PC-3 (cell line): Measurements from ENCODE around the gene TMEM43. TPM values are rescaled to one million over a fixed set of nuclear protein-coding genes. Genes with fewer than 3 reads are reported as not detected.
A peak's percentile ranks its signal among the peaks of the same experiment; 100 is the strongest.

Experiments
- ATAC-seq: fragments of 200-7000 bp; cut with Tn5 transposase; 2 replicates; pipeline ENCODE4 v1.9.1; 2020; ENCODE audit warnings: mild to moderate bottlenecking, moderate library complexity
- BruUV-seq: library from RNA; stranded (reverse); fragments of 400-500 nt; replicated peaks from 2 replicates; lab custom pipeline; 2021; lab: Mats Ljungman, UMichigan
- CTCF ChIA-PET: fragments of 300-600 bp; sonication (Branson Sonifier 250); formaldehyde crosslinking; loops from one replicate; lab custom pipeline; 2022; ENCODE audit warnings: antibody characterized with exemption; lab: Charles Lee
- POLR2A ChIA-PET: fragments of 300-600 bp; sonication (Branson Sonifier 250); formaldehyde crosslinking; loops from one replicate; lab custom pipeline; 2022; ENCODE audit warnings: antibody characterized with exemption; ENCODE audit not compliant: unreplicated experiment; lab: Charles Lee
- DNase-seq: peaks from one replicate; pipeline ENCODE4 v3.0.0-alpha.2; 2015
- H2AFZ ChIP-seq: fragments of 300-600 bp; sonication (generic); 2 replicates; pipeline ENCODE4 v1.6.0; 2016; ENCODE audit warnings: antibody characterized with exemption, low read length
- H3F3A ChIP-seq: fragments of 300-600 bp; sonication (generic); one replicate; pipeline ENCODE4 v1.6.0; 2017; ENCODE audit warnings: antibody characterized with exemption, low read length, control low read depth, mild to moderate bottlenecking; ENCODE audit not compliant: unreplicated experiment
- H3K27ac ChIP-seq: fragments of 300-600 bp; sonication (generic); 2 replicates; pipeline ENCODE4 v1.5.1; 2016; ENCODE audit warnings: mild to moderate bottlenecking, low read length
- H3K27me3 ChIP-seq: fragments of 300-600 bp; sonication (generic); 2 replicates; pipeline ENCODE4 v1.6.1; 2016; ENCODE audit warnings: low read length, mixed read lengths
- H3K36me3 ChIP-seq: fragments of 300-600 bp; sonication (generic); 2 replicates; pipeline ENCODE4 v1.6.1; 2016; ENCODE audit warnings: low read depth, mixed run types, low read length, mixed read lengths
- H3K4me1 ChIP-seq: fragments of 300-600 bp; sonication (generic); 2 replicates; pipeline ENCODE4 v1.5.1; 2016; ENCODE audit warnings: low read length; ENCODE audit not compliant: insufficient read depth
- H3K4me2 ChIP-seq: fragments of 300-600 bp; sonication (generic); 2 replicates; pipeline ENCODE4 v1.6.0; 2016; ENCODE audit warnings: low read length
- H3K4me3 ChIP-seq: fragments of 300-600 bp; sonication (generic); 2 replicates; pipeline ENCODE4 v1.5.1; 2016; ENCODE audit warnings: mild to moderate bottlenecking, low read length, mixed read lengths
- H3K79me2 ChIP-seq: fragments of 300-600 bp; sonication (generic); 2 replicates; pipeline ENCODE4 v1.6.1; 2017; ENCODE audit warnings: low read length, mixed read lengths
- H3K9ac ChIP-seq: fragments of 300-600 bp; sonication (generic); 2 replicates; pipeline ENCODE4 v1.6.0; 2016; ENCODE audit warnings: mild to moderate bottlenecking, low read length
- H3K9me2 ChIP-seq: fragments of 300-600 bp; sonication (generic); replicated peaks from 2 replicates; pipeline ENCODE4 v1.6.1; 2016; ENCODE audit warnings: mixed run types, low read length, mixed read lengths
- H3K9me3 ChIP-seq: fragments of 300-600 bp; sonication (generic); 2 replicates; pipeline ENCODE4 v1.6.1; 2016; ENCODE audit warnings: low read length, mixed read lengths
- H4K20me1 ChIP-seq: fragments of 300-600 bp; sonication (generic); 2 replicates; pipeline ENCODE4 v1.6.1; 2016; ENCODE audit warnings: low read length, mixed read lengths
- EZH2 ChIP-seq: fragments of 300-600 bp; sonication (generic); IDR thresholded peaks from one replicate; pipeline ENCODE4 v1.6.1; 2017; ENCODE audit warnings: antibody characterized with exemption, mild to moderate bottlenecking, low read length; ENCODE audit not compliant: unreplicated experiment
- EZH2phosphoT487 ChIP-seq: fragments of 300-600 bp; sonication (generic); IDR thresholded peaks from 2 replicates; pipeline ENCODE4 v1.6.1; 2018; ENCODE audit warnings: mild to moderate bottlenecking, antibody characterized with exemption, low read length, borderline replicate concordance
- intact Hi-C: fragments of 100-400 bp; cut with micrococcal nuclease; formaldehyde crosslinking; loops from 2 replicates; pipeline ENCODE4 v1.9.0; 2023
- total RNA-seq: library from RNA; depleted of rRNA; stranded (reverse); fragments of >200 nt; gene quantifications from 2 replicates; pipeline ENCODE4 v1.2.3, GENCODE V29; 2014
- TF ChIP-seq, protein P1 (sequence below): fragments of 300-600 bp; sonication (generic); conservative IDR thresholded peaks from 2 replicates; pipeline ENCODE4 v1.5.1; 2017; ENCODE audit warnings: antibody characterized with exemption, low read depth, mild to moderate bottlenecking, low read length

TMEM43 gene
- total RNA-seq, 1 experiment from 2014 or later, result 83.1 TPM

- ChIA-PET CTCF (no interaction called here), POLR2A (no interaction called here)
- peaks cover 14% of the 10 kb centered on the region for H4K20me1 ChIP-seq
- TF ChIP-seq EZH2phosphoT487 (no peak), EZH2 (no peak)
- TF ChIP-seq, protein P1, sequence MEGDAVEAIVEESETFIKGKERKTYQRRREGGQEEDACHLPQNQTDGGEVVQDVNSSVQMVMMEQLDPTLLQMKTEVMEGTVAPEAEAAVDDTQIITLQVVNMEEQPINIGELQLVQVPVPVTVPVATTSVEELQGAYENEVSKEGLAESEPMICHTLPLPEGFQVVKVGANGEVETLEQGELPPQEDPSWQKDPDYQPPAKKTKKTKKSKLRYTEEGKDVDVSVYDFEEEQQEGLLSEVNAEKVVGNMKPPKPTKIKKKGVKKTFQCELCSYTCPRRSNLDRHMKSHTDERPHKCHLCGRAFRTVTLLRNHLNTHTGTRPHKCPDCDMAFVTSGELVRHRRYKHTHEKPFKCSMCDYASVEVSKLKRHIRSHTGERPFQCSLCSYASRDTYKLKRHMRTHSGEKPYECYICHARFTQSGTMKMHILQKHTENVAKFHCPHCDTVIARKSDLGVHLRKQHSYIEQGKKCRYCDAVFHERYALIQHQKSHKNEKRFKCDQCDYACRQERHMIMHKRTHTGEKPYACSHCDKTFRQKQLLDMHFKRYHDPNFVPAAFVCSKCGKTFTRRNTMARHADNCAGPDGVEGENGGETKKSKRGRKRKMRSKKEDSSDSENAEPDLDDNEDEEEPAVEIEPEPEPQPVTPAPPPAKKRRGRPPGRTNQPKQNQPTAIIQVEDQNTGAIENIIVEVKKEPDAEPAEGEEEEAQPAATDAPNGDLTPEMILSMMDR, result no peak
- peaks cover 23% of the 10 kb centered on the region for H3K4me1 ChIP-seq
- no peaks in the 10 kb centered on the region for H3K9me2 ChIP-seq
- no peaks in the 10 kb centered on the region for H3K27me3 ChIP-seq
- peaks cover 8% of the 10 kb centered on the region; the same call in 1 of the 2 replicates for H3K36me3 ChIP-seq
- H3K9me3 ChIP-seq, result no peaks in the 10 kb centered on the region
- H3K9ac ChIP-seq, result no peak overlapping the region
- peaks cover 88% of the 10 kb centered on the region for H3K79me2 ChIP-seq
- H3K4me2 ChIP-seq, result peak overlapping the region; percentile 87; the same call in 1 of the 2 replicates
- no peak for DNase-seq
- no peaks in the 10 kb centered on the region for H3F3A ChIP-seq
- BruUV-seq, result no TSS peak
- ATAC-seq, result no peak
- H3K4me3 ChIP-seq, result 0 out of 2 replicates have a peak overlapping the region, but pooled peaks have one; percentile 87
- no peak overlapping the region for H3K27ac ChIP-seq
- intact Hi-C loops, result loop anchor here (10.0 kb wide), 1 partner anchor 468 kb away; no protein-coding TSS in a partner anchor
- no peak overlapping the region for H2AFZ ChIP-seq
Measured at GRCh38 chr3:14122301-14122700, 2.6 kb upstream of the TMEM43 start.

- intact Hi-C loops, result loop anchor here (1.0 to 10.0 kb wide), 5 partner anchors 21 to 469 kb away; partner anchors contain the start of genes LSM3, SLC6A6 and XPC
- CTCF ChIA-PET, result interaction anchor here (0.5 to 1.3 kb wide), 4 partner anchors 20 to 1546 kb away, joined by 3 to 15 read pairs (median 6); no protein-coding TSS in a partner anchor
Measured at GRCh38 chr3:14123308-14124222, 1.3 kb upstream of the TMEM43 start.

More at GRCh38 chr3:14123308-14124222, 1.3 kb upstream of the TMEM43 start:
- Histone ChIP-seq H3K4me1 (peaks cover 23% of the 10 kb centered on the region), H2AFZ (peak overlapping the region; percentile 83), H3K9ac (peak overlapping the region; percentile 94), H3F3A (no peaks in the 10 kb centered on the region), H3K4me3 (peak overlapping the region; percentile 87), H3K9me2 (no peaks in the 10 kb centered on the region), H3K4me2 (peak overlapping the region; percentile 87), H3K9me3 (no peaks in the 10 kb centered on the region), H4K20me1 (peaks cover 26% of the 10 kb centered on the region), H3K79me2 (peaks cover 88% of the 10 kb centered on the region), H3K27me3 (no peaks in the 10 kb centered on the region), H3K36me3 (peaks cover 14% of the 10 kb centered on the region; the same call in 1 of the 2 replicates), H3K27ac (peak overlapping the region; percentile 55)
- peak; percentile 57 for DNase-seq
- TSS peak; percentile 55 for BruUV-seq
- TF ChIP-seq, protein P1, result peak; percentile 58
- TF ChIP-seq EZH2 (no peak), EZH2phosphoT487 (no peak)
- POLR2A ChIA-PET, result no interaction called here
- no peak for ATAC-seq
